Stomach (tissue), 4 donors: Measurements from ENCODE around the gene ECPAS.

ENCODE experiments used
- EP300 ChIP-seq: sonication (generic); formaldehyde crosslinking; IDR thresholded peaks from one replicate; pipeline ENCODE4 v1.6.1; 2017; ENCODE audit warnings: antibody characterized with exemption
- POLR2A ChIP-seq, 4 donors: fragments of 450-650 bp; IDR thresholded peaks; one replicate each; pipeline ENCODE4 v1.6.1; 2016; ENCODE audit warnings: antibody characterized with exemption in 4 of 4, control low read depth in 2 of 4, mild to moderate bottlenecking in 1 of 4, moderate library complexity in 1 of 4
- TF ChIP-seq, protein P1 (sequence below), 7 experiments: fragments of 450-650 bp in 4 of 7; fragments of 200-600 bp in 3 of 7; sonication (generic) in 3 of 7; IDR thresholded peaks; one replicate each; pipeline ENCODE4 v1.5.1; 2016 to 2019; ENCODE audit warnings: antibody characterized with exemption in 7 of 7, control low read depth in 2 of 7, mild to moderate bottlenecking in 1 of 7

DNA sequence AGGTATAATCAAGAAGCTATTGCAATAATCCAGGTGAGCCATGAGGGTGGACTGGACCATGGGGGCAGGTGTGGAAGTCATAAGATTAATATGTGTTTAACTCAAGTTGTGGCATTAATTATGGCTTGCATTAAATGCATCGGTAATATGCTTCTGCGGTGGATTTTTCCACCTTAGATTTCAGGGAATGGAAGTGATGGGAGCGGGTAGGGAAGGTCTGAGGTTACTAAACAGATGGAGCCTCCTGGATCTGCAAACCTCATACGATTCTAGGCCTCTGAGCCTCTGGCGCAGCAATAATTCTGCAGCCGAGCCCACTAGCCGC, 40.5 kb upstream of the ECPAS start:
- TF ChIP-seq, protein P1, sequence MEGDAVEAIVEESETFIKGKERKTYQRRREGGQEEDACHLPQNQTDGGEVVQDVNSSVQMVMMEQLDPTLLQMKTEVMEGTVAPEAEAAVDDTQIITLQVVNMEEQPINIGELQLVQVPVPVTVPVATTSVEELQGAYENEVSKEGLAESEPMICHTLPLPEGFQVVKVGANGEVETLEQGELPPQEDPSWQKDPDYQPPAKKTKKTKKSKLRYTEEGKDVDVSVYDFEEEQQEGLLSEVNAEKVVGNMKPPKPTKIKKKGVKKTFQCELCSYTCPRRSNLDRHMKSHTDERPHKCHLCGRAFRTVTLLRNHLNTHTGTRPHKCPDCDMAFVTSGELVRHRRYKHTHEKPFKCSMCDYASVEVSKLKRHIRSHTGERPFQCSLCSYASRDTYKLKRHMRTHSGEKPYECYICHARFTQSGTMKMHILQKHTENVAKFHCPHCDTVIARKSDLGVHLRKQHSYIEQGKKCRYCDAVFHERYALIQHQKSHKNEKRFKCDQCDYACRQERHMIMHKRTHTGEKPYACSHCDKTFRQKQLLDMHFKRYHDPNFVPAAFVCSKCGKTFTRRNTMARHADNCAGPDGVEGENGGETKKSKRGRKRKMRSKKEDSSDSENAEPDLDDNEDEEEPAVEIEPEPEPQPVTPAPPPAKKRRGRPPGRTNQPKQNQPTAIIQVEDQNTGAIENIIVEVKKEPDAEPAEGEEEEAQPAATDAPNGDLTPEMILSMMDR (IDR thresholded peaks at IDR 0.05), result no peak
- no peak for TF ChIP-seq EP300
- TF ChIP-seq POLR2A (IDR thresholded peaks at IDR 0.05), result no peak
